DND-41 (cell line): ENCODE measurements around the gene RNF145.

ENCODE experiments used
- CTCF ChIP-seq: IDR thresholded peaks from 2 replicates; pipeline ENCODE4 v1.5.1; 2012; ENCODE audit warnings: borderline replicate concordance, low read length, moderate library complexity, mild to moderate bottlenecking; ENCODE audit not compliant: poor library complexity, severe bottlenecking; ENCODE audit errors: extremely low read depth
- EZH2 ChIP-seq: IDR thresholded peaks from 3 replicates; pipeline ENCODE4 v1.6.1; 2012; ENCODE audit warnings: borderline replicate concordance, low read depth, mild to moderate bottlenecking, moderate library complexity, low read length, inconsistent platforms; ENCODE audit not compliant: severe bottlenecking

GRCh38 chr5:159230657-159231056, 21.3 kb upstream of the RNF145 start:
- TF ChIP-seq CTCF = no peak
- TF ChIP-seq EZH2 = no peak
